Measurements from ENCODE around the gene INS. TPM values are rescaled to one million over a fixed set of nuclear protein-coding genes. Genes with fewer than 3 reads are reported as not detected.
"Not testable (repeated sequence)": the region's sequence is repeated elsewhere in the genome, so short reads cannot be mapped to it uniquely, and the experiment has no call there.

INS gene
- total RNA-seq, 6 experiments from 2014 or later, result not detected

DNA sequence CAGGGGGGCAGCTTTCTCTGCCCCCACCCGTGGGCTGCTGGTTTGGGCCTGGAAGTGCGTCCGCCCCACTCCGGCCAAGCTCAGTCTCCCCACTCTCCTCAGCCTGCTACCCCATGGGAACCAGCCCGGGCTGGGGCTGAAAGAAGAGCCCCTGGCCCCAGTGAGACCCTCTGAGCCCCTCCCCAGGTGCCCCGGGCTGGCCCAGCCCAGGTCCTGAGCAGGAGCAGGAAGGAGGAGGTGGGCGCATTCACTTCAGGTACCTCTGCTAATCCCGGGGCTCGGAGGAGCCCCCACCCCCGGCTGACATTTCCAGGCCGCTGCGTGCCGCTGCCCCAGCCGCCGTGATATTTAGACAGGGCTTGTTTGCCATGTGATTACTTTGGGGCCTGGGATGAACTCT is 19.3 kb upstream of the INS start:
- H3K27ac Mint-ChIP-seq, result no peak overlapping the region
- TF ChIP-seq, protein P1, sequence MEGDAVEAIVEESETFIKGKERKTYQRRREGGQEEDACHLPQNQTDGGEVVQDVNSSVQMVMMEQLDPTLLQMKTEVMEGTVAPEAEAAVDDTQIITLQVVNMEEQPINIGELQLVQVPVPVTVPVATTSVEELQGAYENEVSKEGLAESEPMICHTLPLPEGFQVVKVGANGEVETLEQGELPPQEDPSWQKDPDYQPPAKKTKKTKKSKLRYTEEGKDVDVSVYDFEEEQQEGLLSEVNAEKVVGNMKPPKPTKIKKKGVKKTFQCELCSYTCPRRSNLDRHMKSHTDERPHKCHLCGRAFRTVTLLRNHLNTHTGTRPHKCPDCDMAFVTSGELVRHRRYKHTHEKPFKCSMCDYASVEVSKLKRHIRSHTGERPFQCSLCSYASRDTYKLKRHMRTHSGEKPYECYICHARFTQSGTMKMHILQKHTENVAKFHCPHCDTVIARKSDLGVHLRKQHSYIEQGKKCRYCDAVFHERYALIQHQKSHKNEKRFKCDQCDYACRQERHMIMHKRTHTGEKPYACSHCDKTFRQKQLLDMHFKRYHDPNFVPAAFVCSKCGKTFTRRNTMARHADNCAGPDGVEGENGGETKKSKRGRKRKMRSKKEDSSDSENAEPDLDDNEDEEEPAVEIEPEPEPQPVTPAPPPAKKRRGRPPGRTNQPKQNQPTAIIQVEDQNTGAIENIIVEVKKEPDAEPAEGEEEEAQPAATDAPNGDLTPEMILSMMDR (IDR thresholded peaks at IDR 0.05), result no peak
- peaks cover 5% of the 10 kb centered on the region; the same call in 1 of the 2 replicates for H3K27me3 Mint-ChIP-seq (ENCODE audit: insufficient read depth)
- no peaks in the 10 kb centered on the region for H3K9me3 Mint-ChIP-seq
- DNase-seq, result no peak
- no peaks in the 10 kb centered on the region for H3K36me3 Mint-ChIP-seq (ENCODE audit: low read depth)
- H3K4me3 Mint-ChIP-seq, result no peak overlapping the region
- peaks cover 22% of the 10 kb centered on the region for H3K4me1 Mint-ChIP-seq (ENCODE audit: low read depth)

DNA sequence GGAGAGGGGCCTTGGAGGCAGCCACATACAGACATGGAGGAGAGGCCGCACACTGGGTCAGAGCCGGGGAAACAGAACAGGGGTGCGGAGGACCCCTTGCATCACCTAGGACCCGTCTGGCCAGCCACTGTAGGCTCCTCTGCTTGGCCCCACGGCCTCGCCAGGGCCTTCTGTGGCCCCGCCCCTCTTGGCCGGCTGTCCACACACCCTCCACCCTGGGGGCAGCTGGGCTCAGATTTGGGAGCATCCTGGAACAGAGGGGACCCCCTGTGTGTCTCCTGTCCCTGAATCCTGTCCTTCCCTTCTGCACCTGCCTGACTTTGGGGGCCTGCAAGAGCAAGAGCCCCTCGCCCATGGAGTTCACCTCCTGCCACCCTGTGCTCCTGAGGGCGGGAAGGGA is 18.5 kb upstream of the INS start:
- Mint-ChIP-seq H3K36me3 (ENCODE audit: low read depth) (no peaks in the 10 kb centered on the region), H3K27me3 (ENCODE audit: insufficient read depth) (peaks cover 5% of the 10 kb centered on the region; the same call in 1 of the 2 replicates), H3K4me3 (no peak overlapping the region), H3K27ac (no peak overlapping the region), H3K4me1 (ENCODE audit: low read depth) (peaks cover 22% of the 10 kb centered on the region), H3K9me3 (no peaks in the 10 kb centered on the region)
- no peak for DNase-seq
- TF ChIP-seq, protein P1 (IDR thresholded peaks at IDR 0.05), result no peak

DNA sequence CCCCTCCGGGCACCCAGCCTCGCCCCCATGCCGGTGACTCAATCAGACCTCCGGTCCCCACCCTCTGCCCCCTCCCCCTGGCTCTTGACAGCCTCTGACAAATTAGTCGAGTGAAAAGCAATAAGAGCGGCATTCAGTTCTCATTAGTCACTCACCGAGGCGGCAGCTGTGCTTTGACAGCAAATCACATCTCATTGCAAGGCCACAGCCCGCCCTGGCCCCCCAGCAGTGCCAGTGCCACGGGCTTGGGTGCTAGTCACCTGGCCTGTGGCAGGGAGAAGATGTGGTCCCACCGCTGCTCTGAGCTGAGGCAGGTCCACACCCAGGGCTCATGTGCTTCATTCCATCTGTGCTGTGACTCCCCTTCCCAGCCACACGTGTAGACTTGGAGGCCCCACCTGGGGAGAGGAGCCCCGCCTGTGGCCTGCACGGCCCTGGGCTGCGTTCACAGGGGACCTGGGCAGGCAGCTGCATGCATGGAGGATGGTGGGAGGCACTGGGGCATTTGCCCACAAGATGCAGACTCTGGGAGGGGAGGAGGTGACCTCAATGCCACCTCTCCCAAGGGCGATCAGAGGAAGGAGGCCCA is 18.0 kb upstream of the INS start:
- no peak overlapping the region for H3K27ac Mint-ChIP-seq
- H3K9me3 Mint-ChIP-seq, result no peaks in the 10 kb centered on the region
- no peak overlapping the region; the same call in 1 of the 2 replicates for H3K4me3 Mint-ChIP-seq
- TF ChIP-seq, protein P1 (IDR thresholded peaks at IDR 0.05), result no peak
- peaks cover 2% of the 10 kb centered on the region; the same call in 1 of the 2 replicates for H3K27me3 Mint-ChIP-seq (ENCODE audit: insufficient read depth)
- DNase-seq, result peak; percentile 22
- H3K36me3 Mint-ChIP-seq (ENCODE audit: low read depth), result no peaks in the 10 kb centered on the region
- peaks cover 22% of the 10 kb centered on the region for H3K4me1 Mint-ChIP-seq (ENCODE audit: low read depth)

DNA sequence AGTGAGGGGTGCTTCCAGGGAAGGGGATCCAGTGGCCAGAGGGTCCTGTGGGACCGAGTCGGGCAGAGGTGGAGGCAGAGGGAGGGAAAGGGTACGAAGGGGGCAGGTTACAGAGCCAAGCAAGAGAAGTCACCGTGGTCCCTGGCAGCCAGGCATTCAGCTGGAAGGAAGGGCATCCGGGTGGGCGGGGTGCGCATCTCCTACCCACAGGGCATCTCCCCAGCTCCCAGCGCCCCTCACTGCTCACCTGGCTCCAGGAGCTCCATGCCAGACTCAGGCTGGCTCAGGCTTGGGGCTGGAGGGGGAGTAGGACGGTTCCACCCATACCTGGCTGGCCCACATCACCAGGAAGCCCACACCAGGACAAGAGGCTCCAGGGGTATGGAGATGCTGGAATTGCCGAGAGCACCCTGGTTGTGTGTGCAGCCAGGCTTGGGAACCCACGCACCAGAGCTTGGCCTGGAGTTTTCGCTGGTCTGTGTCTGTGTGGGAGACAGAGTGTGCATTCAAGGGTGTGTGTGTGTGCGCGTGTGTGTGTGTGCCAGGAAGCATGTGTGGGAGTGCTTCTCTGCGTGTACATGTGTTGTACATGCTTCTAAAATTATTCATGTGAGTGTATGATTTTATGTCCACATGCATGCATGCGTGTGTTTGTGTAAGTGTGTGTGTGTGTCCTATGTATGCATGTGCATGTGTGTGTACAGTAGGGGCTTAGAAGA is 17.2 kb upstream of the INS start:
- H3K4me3 Mint-ChIP-seq; H3K27me3 Mint-ChIP-seq (ENCODE audit: insufficient read depth); H3K27ac Mint-ChIP-seq; H3K36me3 Mint-ChIP-seq (ENCODE audit: low read depth); DNase-seq; H3K9me3 Mint-ChIP-seq: not testable (repeated sequence)
- H3K4me1 Mint-ChIP-seq (ENCODE audit: low read depth), result peaks cover 22% of the 10 kb centered on the region

DNA sequence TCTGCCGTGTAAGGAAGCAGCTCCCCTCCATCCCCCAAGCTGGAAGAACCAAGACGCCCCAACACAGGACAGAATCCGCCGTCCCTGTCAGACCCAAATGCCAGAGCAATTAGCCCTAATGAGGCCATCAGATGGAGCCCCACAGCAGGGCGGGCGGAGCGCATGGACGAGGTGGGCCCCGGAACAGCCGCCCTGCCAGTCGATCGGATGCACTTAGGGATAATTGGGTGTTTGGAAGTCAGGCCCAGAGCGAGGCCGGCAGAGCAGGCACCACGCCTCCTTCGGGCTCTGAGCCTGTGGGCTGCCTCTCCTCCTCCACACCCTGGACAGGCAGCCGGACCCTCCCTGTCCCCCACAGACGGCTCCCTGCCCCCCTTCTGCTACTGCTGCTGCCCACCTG is 16.1 kb upstream of the INS start:
- Mint-ChIP-seq H3K27ac (no peak overlapping the region), H3K36me3 (ENCODE audit: low read depth) (no peaks in the 10 kb centered on the region), H3K4me1 (ENCODE audit: low read depth) (peaks cover 22% of the 10 kb centered on the region), H3K4me3 (no peak overlapping the region), H3K27me3 (ENCODE audit: insufficient read depth) (peaks cover 5% of the 10 kb centered on the region), H3K9me3 (no peaks in the 10 kb centered on the region)
- DNase-seq, result no peak
- TF ChIP-seq, protein P1 (IDR thresholded peaks at IDR 0.05), result no peak

DNA sequence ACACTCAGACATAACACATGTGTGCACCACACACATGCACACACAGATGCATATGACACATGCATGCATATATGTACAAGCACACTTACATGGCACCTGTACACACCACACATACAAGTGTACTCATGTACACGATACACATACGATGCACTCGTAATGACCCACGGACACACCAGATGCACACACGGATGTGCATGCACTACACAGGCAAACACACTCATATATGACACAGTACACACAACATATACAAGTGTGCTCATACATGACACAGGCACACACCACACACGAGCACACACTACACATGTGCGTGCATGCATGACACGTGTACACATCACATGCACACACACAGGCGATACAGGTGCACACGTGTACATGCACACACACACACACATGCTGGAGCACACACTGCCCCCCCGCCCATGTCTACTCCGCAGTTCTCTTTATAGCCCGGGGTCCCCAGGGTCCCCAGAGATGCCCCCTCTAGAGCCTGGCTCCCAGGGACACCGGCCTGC is 15.4 kb upstream of the INS start:
- no peak overlapping the region for H3K4me3 Mint-ChIP-seq
- no peaks in the 10 kb centered on the region for H3K9me3 Mint-ChIP-seq
- H3K4me1 Mint-ChIP-seq (ENCODE audit: low read depth), result peaks cover 22% of the 10 kb centered on the region
- TF ChIP-seq, protein P1 (IDR thresholded peaks at IDR 0.05), result no peak
- no peaks in the 10 kb centered on the region for H3K36me3 Mint-ChIP-seq (ENCODE audit: low read depth)
- no peak for DNase-seq
- no peak overlapping the region for H3K27ac Mint-ChIP-seq
- H3K27me3 Mint-ChIP-seq (ENCODE audit: insufficient read depth), result peaks cover 8% of the 10 kb centered on the region

Measured in HFFc6 (cell line).